Neutrophil (primary cell): ENCODE results near the gene CENPH.
"Not testable (repeated sequence)": the region's sequence is repeated elsewhere in the genome, so short reads cannot be mapped to it uniquely, and the experiment has no call there.

Experiments
- H3K27ac ChIP-seq: fragments of 200-600 bp; sonication (generic); 2 replicates; pipeline ENCODE4 v1.5.1; 2016; ENCODE audit warnings: mild to moderate bottlenecking, moderate library complexity
- H3K27me3 ChIP-seq: fragments of 200-600 bp; sonication (generic); 2 replicates; pipeline ENCODE4 v1.6.0; 2016; ENCODE audit warnings: mild to moderate bottlenecking
- H3K36me3 ChIP-seq: fragments of 200-600 bp; sonication (generic); 2 replicates; pipeline ENCODE4 v1.5.1; 2017
- H3K4me1 ChIP-seq, 2 experiments: fragments of 200-600 bp in 1 of 2; sonication (generic) in 1 of 2; 1 replicate in 1 of 2; 2 replicates in 1 of 2; pipeline versions ENCODE4 v1.5.1 to v1.6.1; 2013 to 2016; ENCODE audit warnings: low read depth in 1 of 2, low read length in 1 of 2, mild to moderate bottlenecking in 1 of 2, moderate library complexity in 1 of 2; ENCODE audit not compliant: control insufficient read depth in 1 of 2, insufficient read depth in 1 of 2
- H3K4me3 ChIP-seq, 2 experiments: fragments of 200-600 bp in 1 of 2; sonication (generic) in 1 of 2; 1 replicate in 1 of 2; 2 replicates in 1 of 2; pipeline ENCODE4 v1.5.1; 2013 to 2016; ENCODE audit warnings: low read depth in 1 of 2, low read length in 1 of 2, mild to moderate bottlenecking in 1 of 2, moderate library complexity in 1 of 2
- H3K9me3 ChIP-seq: fragments of 200-600 bp; sonication (generic); 2 replicates; pipeline ENCODE4 v1.5.1; 2016
- CTCF ChIP-seq: fragments of 200-600 bp; sonication (generic); IDR thresholded peaks from 2 replicates; pipeline ENCODE4 v1.5.1; 2016; ENCODE audit warnings: antibody characterized with exemption

Gene CENPH

GRCh38 chr5:69242215-69242927 is 53.0 kb downstream of the CENPH start:
- H3K4me3 ChIP-seq: no peak overlapping the region
- H3K4me1 ChIP-seq: peaks cover 2 to 4% of the 10 kb centered on the region in 2 experiments
- no peak for TF ChIP-seq CTCF

DNA sequence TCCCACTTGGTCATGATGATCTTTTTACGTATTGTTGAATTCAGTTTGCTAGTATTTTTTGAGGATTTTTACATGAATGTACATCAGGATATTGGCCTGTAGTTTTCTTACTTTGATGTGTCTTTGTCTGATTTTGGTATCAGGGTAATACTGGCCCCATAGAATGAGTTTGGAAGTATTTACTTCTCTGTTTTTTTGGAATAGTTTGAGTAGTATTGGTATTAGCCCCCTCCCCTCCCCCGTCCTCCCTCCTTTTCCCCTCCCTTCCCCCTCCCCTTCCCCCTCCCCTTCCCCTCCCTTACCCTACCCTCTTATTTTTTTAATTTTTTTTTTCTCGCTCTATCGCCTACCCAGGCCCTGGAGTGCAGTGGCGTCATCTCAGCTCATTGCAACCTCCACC is 55.6 kb downstream of the CENPH start:
- no peak overlapping the region for H3K27ac ChIP-seq
- no peak for TF ChIP-seq CTCF
- peaks cover 0 to 4% of the 10 kb centered on the region in 2 experiments for H3K4me1 ChIP-seq
- H3K36me3 ChIP-seq: peaks cover 9% of the 10 kb centered on the region
- H3K27me3 ChIP-seq: no peaks in the 10 kb centered on the region
- no peak overlapping the region for H3K4me3 ChIP-seq
- H3K9me3 ChIP-seq: no peaks in the 10 kb centered on the region

More at GRCh38 chr5:69242215-69242927, 53.0 kb downstream of the CENPH start:
- peaks cover 20% of the 10 kb centered on the region for H3K36me3 ChIP-seq
- no peak overlapping the region for H3K27ac ChIP-seq
- H3K27me3 ChIP-seq: no peaks in the 10 kb centered on the region
- H3K9me3 ChIP-seq: no peaks in the 10 kb centered on the region

DNA sequence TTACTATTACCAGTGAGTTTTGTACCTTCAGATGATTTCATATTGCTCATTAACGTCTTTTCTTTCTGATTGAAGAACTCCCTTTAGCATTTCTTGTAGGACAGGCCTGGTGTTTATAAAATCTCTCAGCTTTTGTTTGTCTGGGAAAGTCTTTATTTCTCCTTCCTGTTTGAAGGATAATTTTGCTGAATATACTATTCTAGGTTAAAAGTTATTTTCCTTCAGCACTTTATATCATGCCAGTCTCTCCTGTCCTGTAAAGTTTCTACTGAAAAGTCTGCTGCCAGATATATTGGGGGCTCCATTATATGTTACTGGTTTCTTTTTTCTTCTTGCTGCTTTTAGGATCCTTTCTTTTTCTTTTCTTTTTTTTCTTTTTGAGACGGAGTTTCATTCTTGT is 58.6 kb downstream of the CENPH start:
- no peak for TF ChIP-seq CTCF
- H3K27me3 ChIP-seq: no peaks in the 10 kb centered on the region
- H3K36me3 ChIP-seq: no peaks in the 10 kb centered on the region
- no peak overlapping the region for H3K27ac ChIP-seq
- peaks cover 0 to 4% of the 10 kb centered on the region in 2 experiments for H3K4me1 ChIP-seq
- no peaks in the 10 kb centered on the region for H3K9me3 ChIP-seq
- H3K4me3 ChIP-seq: no peak overlapping the region

- H3K27me3 ChIP-seq: no peaks in the 10 kb centered on the region
- H3K4me3 ChIP-seq: no peak overlapping the region
- no peaks in the 10 kb centered on the region for H3K9me3 ChIP-seq
- H3K4me1 ChIP-seq: no peaks in the 10 kb centered on the region
- H3K27ac ChIP-seq: no peak overlapping the region
- no peak for TF ChIP-seq CTCF
- H3K36me3 ChIP-seq: peaks cover 11% of the 10 kb centered on the region
Observed at GRCh38 chr5:69250593-69250992, 61.2 kb downstream of the CENPH start.

- Histone ChIP-seq H3K4me3 (no peak overlapping the region), H3K27ac (no peak overlapping the region), H3K27me3 (no peaks in the 10 kb centered on the region), H3K4me1 (no peaks in the 10 kb centered on the region), H3K36me3 (peaks cover 25% of the 10 kb centered on the region), H3K9me3 (no peaks in the 10 kb centered on the region)
- TF ChIP-seq CTCF: no peak
Observed at GRCh38 chr5:69252437-69252836, 63.1 kb downstream of the CENPH start.

DNA sequence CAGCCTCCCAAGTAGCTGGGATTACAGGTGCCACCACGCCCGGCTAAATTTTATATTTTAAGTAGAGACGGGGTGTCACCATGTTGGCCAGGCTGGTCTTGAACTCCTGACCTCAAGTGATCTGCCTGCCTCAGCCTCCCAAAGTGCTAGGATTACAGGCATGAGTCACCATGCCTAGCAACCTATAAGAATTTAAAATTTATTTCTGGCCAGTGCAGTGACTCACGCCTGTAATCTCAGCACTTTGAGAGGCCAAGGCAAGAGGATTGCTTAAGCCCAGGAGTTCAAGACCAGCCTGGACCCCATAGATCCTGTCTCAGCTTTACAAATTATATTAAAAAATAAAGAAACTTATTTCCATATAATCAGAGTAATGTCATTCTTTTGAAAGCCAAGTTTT is 66.6 kb downstream of the CENPH start:
- H3K36me3 ChIP-seq: peaks cover 58% of the 10 kb centered on the region

More for the DNA sequence above, 66.6 kb downstream of the CENPH start:
- H3K4me3 ChIP-seq, H3K9me3 ChIP-seq, H3K27me3 ChIP-seq, H3K4me1 ChIP-seq, H3K27ac ChIP-seq: not testable (repeated sequence)
